Neural crest cell (in vitro differentiated cells): ENCODE data around the gene HBA1. TPM values are rescaled to one million over a fixed set of nuclear protein-coding genes. Genes with fewer than 3 reads are reported as not detected.
"Not testable (repeated sequence)": the region's sequence is repeated elsewhere in the genome, so short reads cannot be mapped to it uniquely, and the experiment has no call there.

Experiments used
- DNase-seq: peaks from one replicate; pipeline ENCODE4 v3.0.0; 2021; ENCODE audit warnings: low read depth, mixed read lengths, low spot score
- H3K27ac Mint-ChIP-seq: one replicate; pipeline ENCODE4 v1.8.0; 2021; ENCODE audit warnings: mild to moderate bottlenecking, mixed read lengths; ENCODE audit not compliant: unreplicated experiment
- H3K27me3 Mint-ChIP-seq: 2 replicates; pipeline ENCODE4 v1.8.0; 2021; ENCODE audit warnings: low read depth, mild to moderate bottlenecking, mixed read lengths
- H3K36me3 Mint-ChIP-seq: 2 replicates; pipeline ENCODE4 v1.8.0; 2021; ENCODE audit warnings: low read depth, mild to moderate bottlenecking, mixed read lengths
- H3K4me1 Mint-ChIP-seq: 2 replicates; pipeline ENCODE4 v1.8.0; 2021; ENCODE audit warnings: mixed read lengths
- H3K4me3 Mint-ChIP-seq: one replicate; pipeline ENCODE4 v1.8.0; 2021; ENCODE audit warnings: mild to moderate bottlenecking, mixed read lengths
- H3K9me3 Mint-ChIP-seq: 2 replicates; pipeline ENCODE4 v1.8.0; 2021; ENCODE audit warnings: mixed read lengths
- CTCF ChIP-seq: fragments of 200-600 bp; sonication (generic); conservative IDR thresholded peaks from 2 replicates; pipeline ENCODE4 v1.5.0; 2021; ENCODE audit warnings: antibody characterized with exemption, mild to moderate bottlenecking
- total RNA-seq: library from RNA; stranded (reverse); gene quantifications from 2 replicates; pipeline ENCODE4 v1.2.1, GENCODE V29; 2021

The HBA1 gene
- total RNA-seq, 1 donor from 2014 or later = not detected

GRCh38 chr16:192686-193085 is 16.2 kb downstream of the HBA1 start:
- no peaks in the 10 kb centered on the region for H3K4me1 Mint-ChIP-seq
- no peak for TF ChIP-seq CTCF
- no peak overlapping the region for H3K4me3 Mint-ChIP-seq
- no peak overlapping the region for H3K27ac Mint-ChIP-seq
- H3K9me3 Mint-ChIP-seq = no peaks in the 10 kb centered on the region
- peaks cover 3% of the 10 kb centered on the region for H3K27me3 Mint-ChIP-seq
- H3K36me3 Mint-ChIP-seq = peaks cover 27% of the 10 kb centered on the region
- no peak for DNase-seq

GRCh38 chr16:193441-193840 is 17.0 kb downstream of the HBA1 start:
- peaks cover 27% of the 10 kb centered on the region for H3K36me3 Mint-ChIP-seq

GRCh38 chr16:194516-194915 is 18.0 kb downstream of the HBA1 start:
- H3K4me3 Mint-ChIP-seq = no peak overlapping the region
- H3K27me3 Mint-ChIP-seq = peaks cover 3% of the 10 kb centered on the region
- DNase-seq = no peak
- no peak for TF ChIP-seq CTCF
- no peaks in the 10 kb centered on the region for H3K9me3 Mint-ChIP-seq
- H3K4me1 Mint-ChIP-seq = no peaks in the 10 kb centered on the region
- H3K36me3 Mint-ChIP-seq = peaks cover 19% of the 10 kb centered on the region
- no peak overlapping the region for H3K27ac Mint-ChIP-seq

More at GRCh38 chr16:193441-193840, 17.0 kb downstream of the HBA1 start:
- peaks cover 3% of the 10 kb centered on the region for H3K27me3 Mint-ChIP-seq
- no peak overlapping the region for H3K27ac Mint-ChIP-seq
- no peak for DNase-seq
- TF ChIP-seq CTCF = no peak
- H3K9me3 Mint-ChIP-seq = no peaks in the 10 kb centered on the region
- no peak overlapping the region for H3K4me3 Mint-ChIP-seq
- H3K4me1 Mint-ChIP-seq = no peaks in the 10 kb centered on the region

GRCh38 chr16:200388-200787 is 23.9 kb downstream of the HBA1 start:
- H3K27ac Mint-ChIP-seq = no peak overlapping the region
- H3K4me1 Mint-ChIP-seq = no peaks in the 10 kb centered on the region
- H3K9me3 Mint-ChIP-seq = no peaks in the 10 kb centered on the region
- no peak for TF ChIP-seq CTCF
- no peak overlapping the region for H3K4me3 Mint-ChIP-seq
- H3K27me3 Mint-ChIP-seq = no peaks in the 10 kb centered on the region
- no peak for DNase-seq
- H3K36me3 Mint-ChIP-seq = peaks cover 11% of the 10 kb centered on the region

- no peak overlapping the region for H3K4me3 Mint-ChIP-seq
- no peak for TF ChIP-seq CTCF
- peaks cover 13% of the 10 kb centered on the region for H3K36me3 Mint-ChIP-seq
- no peak overlapping the region for H3K27ac Mint-ChIP-seq
- H3K27me3 Mint-ChIP-seq = no peaks in the 10 kb centered on the region
- no peaks in the 10 kb centered on the region for H3K9me3 Mint-ChIP-seq
- no peaks in the 10 kb centered on the region for H3K4me1 Mint-ChIP-seq
- no peak for DNase-seq
Measured at GRCh38 chr16:203246-203645, 26.8 kb downstream of the HBA1 start.

- not testable (repeated sequence) for H3K9me3 Mint-ChIP-seq, H3K4me3 Mint-ChIP-seq, H3K27me3 Mint-ChIP-seq, H3K4me1 Mint-ChIP-seq, H3K27ac Mint-ChIP-seq, DNase-seq
- H3K36me3 Mint-ChIP-seq = peaks cover 16% of the 10 kb centered on the region
Measured at GRCh38 chr16:204046-204445, 27.6 kb downstream of the HBA1 start.

GRCh38 chr16:209359-209758 is 32.9 kb downstream of the HBA1 start:
- DNase-seq, H3K4me3 Mint-ChIP-seq, H3K9me3 Mint-ChIP-seq, H3K4me1 Mint-ChIP-seq, H3K27me3 Mint-ChIP-seq, H3K27ac Mint-ChIP-seq, H3K36me3 Mint-ChIP-seq: not testable (repeated sequence)

GRCh38 chr16:211631-212180 is 35.2 kb downstream of the HBA1 start:
- not testable (repeated sequence) for H3K9me3 Mint-ChIP-seq, H3K27me3 Mint-ChIP-seq, H3K27ac Mint-ChIP-seq, H3K4me3 Mint-ChIP-seq, DNase-seq, H3K4me1 Mint-ChIP-seq
- peaks cover 13% of the 10 kb centered on the region for H3K36me3 Mint-ChIP-seq
